ENCODE data around the gene PRSS27. TPM values are rescaled to one million over a fixed set of nuclear protein-coding genes. Genes with fewer than 3 reads are reported as not detected.

PRSS27 gene
- total RNA-seq, 2 donors from 2014 or later: 0.51 TPM; not detected in 1

DNA sequence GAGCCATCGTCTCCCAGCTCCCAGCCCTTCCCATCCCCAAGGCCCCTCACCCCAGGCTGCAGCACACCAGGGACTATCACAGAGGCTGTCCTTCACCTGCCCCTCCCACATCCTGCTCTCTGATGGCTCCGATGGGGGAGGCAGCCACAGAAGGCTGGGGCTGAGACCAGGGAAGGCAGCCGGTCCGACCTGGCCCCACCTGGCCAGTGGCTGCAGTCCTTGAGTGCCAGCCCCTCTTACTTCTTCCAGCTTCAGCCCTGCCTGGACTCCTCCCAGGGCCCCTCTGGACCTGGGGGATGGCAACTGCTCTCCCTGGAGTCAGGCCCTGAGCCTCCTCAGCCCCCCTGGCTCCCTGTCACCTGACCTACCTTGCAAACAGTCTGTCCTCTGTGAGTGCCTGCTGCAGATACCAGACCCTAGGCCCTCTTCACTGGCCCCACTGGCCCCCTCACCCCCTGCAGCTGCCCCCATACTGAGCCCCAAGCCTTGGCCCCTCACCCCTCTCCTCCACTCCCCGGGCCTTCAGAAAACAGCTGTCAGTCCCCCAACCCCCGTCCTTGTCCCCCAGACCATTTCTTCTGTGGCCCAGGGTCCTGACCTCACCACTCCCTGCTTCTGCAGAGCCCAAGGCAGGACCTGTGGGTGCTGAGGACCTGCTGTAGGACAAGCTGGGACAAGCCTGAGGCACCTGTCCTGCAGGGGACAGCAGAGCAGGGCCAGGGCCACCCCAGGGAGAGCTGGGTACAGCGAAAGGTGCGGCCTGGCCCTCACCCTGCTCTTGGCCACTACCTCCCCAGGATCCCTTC is 19.8 kb upstream of the PRSS27 start:
- H3K27ac ChIP-seq: no peak overlapping the region
- H3K4me3 ChIP-seq: no peak overlapping the region
- H3K4me1 ChIP-seq: no peaks in the 10 kb centered on the region
- no peaks in the 10 kb centered on the region for H3K9me3 ChIP-seq
- H3K36me3 ChIP-seq: no peaks in the 10 kb centered on the region
- TF ChIP-seq, protein P1, sequence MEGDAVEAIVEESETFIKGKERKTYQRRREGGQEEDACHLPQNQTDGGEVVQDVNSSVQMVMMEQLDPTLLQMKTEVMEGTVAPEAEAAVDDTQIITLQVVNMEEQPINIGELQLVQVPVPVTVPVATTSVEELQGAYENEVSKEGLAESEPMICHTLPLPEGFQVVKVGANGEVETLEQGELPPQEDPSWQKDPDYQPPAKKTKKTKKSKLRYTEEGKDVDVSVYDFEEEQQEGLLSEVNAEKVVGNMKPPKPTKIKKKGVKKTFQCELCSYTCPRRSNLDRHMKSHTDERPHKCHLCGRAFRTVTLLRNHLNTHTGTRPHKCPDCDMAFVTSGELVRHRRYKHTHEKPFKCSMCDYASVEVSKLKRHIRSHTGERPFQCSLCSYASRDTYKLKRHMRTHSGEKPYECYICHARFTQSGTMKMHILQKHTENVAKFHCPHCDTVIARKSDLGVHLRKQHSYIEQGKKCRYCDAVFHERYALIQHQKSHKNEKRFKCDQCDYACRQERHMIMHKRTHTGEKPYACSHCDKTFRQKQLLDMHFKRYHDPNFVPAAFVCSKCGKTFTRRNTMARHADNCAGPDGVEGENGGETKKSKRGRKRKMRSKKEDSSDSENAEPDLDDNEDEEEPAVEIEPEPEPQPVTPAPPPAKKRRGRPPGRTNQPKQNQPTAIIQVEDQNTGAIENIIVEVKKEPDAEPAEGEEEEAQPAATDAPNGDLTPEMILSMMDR (IDR thresholded peaks at IDR 0.05): no peak
- no peak for DNase-seq (ENCODE audit: low spot score)
- H3K27me3 ChIP-seq: no peaks in the 10 kb centered on the region

DNA sequence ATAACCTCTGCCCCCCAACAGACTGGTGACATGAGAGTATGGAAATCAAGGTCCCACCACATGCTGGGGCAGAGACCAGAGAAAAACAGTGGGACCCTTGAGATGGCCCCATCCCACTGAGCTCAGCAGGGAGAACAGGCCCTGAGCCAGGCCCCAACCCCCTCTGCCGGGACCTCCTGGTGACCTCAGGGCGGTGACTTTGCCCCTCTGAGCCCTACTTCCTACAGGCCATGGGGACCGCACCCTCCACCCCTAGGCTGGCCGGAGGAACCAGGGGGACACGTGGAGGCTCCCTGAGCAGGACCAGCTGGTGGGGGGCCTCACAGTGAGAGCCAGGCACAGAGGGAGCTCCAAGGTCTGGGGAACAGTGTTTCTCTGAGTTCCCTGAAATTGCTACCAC is 18.6 kb upstream of the PRSS27 start:
- no peak overlapping the region for H3K27ac ChIP-seq
- DNase-seq (ENCODE audit: low spot score): no peak
- no peaks in the 10 kb centered on the region for H3K9me3 ChIP-seq
- H3K27me3 ChIP-seq: no peaks in the 10 kb centered on the region
- H3K4me3 ChIP-seq: no peak overlapping the region
- no peaks in the 10 kb centered on the region for H3K36me3 ChIP-seq
- H3K4me1 ChIP-seq: no peaks in the 10 kb centered on the region
- TF ChIP-seq, protein P1 (IDR thresholded peaks at IDR 0.05): no peak

DNA sequence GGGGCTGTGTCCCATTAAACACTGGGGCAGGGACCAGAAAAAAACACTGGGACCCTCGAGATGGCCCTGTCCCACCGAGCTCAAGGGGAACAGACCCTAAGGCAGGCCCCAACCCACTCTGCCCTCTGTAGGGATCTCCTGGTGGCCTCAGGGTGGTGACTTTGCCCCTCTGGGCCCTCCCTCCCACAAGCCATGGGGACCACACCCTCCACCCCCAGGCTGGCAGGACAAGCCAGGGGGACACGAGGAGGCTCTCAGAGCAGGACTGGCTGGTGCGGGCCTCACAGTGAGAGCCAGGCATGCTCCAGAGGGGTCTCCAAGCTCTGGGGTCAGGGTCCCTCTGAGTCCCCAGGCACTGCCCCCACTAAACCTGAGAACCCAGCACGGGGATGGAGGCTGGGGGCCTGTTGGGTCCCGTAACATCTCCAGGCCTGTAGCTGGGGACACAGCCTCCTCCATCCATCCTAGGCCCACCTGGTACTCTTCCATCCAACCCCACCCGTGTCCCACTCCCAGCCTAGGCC is 17.9 kb upstream of the PRSS27 start:
- Histone ChIP-seq H3K4me1 (no peaks in the 10 kb centered on the region), H3K4me3 (no peak overlapping the region), H3K27me3 (no peaks in the 10 kb centered on the region), H3K27ac (no peak overlapping the region), H3K36me3 (no peaks in the 10 kb centered on the region), H3K9me3 (no peaks in the 10 kb centered on the region)
- TF ChIP-seq, protein P1 (IDR thresholded peaks at IDR 0.05): no peak
- no peak for DNase-seq (ENCODE audit: low spot score)

DNA sequence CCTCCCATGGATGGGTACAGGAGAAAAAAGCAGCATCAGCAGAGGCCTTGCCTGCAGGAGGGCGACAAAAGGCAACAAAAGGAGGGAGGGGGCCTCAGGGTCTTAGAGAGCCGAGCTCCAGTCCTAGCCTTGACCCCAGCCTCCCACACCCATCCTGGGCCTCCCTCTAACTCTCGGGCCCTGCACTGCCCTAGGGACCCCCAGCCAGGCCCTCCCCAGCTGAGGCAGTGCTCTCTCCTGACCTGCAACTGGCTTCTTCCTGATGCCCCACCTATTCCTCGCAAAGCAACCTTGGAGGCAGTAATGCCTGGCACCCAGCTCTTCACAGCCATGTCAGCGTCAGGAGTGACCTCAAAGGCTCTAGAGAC is 17.2 kb upstream of the PRSS27 start:
- no peak for DNase-seq (ENCODE audit: low spot score)
- H3K27me3 ChIP-seq: no peaks in the 10 kb centered on the region

DNA sequence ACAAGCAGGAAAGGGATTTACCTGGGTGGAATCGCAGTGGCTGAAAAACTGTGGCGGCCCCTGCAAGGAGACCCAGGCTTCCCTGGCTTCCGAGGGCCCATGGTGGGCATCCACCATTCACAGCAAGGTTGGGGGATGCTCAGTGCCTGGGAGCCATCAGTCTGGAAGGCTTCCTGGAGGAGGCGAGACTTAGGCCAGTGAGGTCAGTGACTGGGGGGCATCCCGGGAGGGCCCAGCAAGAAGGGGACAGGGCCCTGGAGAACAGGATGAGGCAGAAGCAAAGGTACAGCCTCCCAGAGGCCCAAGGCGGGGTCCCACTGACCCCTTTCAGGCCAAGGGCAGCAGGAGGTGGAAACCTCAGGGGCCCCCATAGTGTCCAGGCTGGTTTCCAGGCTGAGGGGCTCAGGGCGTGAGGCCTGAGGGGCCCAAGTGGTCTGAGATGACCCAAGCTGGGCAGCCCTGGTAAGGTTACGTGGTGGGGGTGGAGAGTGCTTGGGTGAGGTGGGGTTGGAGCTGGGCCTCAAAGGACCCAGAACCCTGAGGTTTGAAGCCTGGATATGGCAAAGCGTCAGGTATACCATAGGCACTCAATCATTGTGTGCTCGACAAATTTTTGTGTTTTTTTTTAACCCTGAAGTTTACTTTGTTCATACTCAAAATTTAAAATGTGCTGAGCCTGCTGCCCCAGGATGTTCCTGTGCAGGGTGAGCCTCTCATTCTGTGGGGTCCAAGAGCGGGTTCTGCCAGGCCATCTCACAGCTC is 16.6 kb upstream of the PRSS27 start:
- TF ChIP-seq, protein P1 (IDR thresholded peaks at IDR 0.05): no peak
- no peak overlapping the region for H3K27ac ChIP-seq
- H3K4me1 ChIP-seq: no peaks in the 10 kb centered on the region
- H3K27me3 ChIP-seq: no peaks in the 10 kb centered on the region
- H3K9me3 ChIP-seq: no peaks in the 10 kb centered on the region
- no peak for DNase-seq (ENCODE audit: low spot score)
- no peaks in the 10 kb centered on the region for H3K36me3 ChIP-seq
- H3K4me3 ChIP-seq: no peak overlapping the region

More for the DNA sequence above, 17.2 kb upstream of the PRSS27 start:
- no peaks in the 10 kb centered on the region for H3K4me1 ChIP-seq
- no peak overlapping the region for H3K27ac ChIP-seq
- no peak overlapping the region for H3K4me3 ChIP-seq
- no peaks in the 10 kb centered on the region for H3K9me3 ChIP-seq
- no peaks in the 10 kb centered on the region for H3K36me3 ChIP-seq
- TF ChIP-seq, protein P1 (IDR thresholded peaks at IDR 0.05): no peak
